Activated B cell treated with CpG ODN at 0.5 μM for 24 hours (primary cell): ENCODE measurements around the gene BCL2L13. TPM values are rescaled to one million over a fixed set of nuclear protein-coding genes. Genes with fewer than 3 reads are reported as not detected.
A peak's percentile ranks its signal among the peaks of the same experiment; 100 is the strongest.

ENCODE experiments used
- ATAC-seq: fragments of 200-7000 bp; cut with Tn5 transposase; one replicate; pipeline ENCODE4 v1.10.0; 2021; ENCODE audit warnings: low read depth, mild to moderate bottlenecking, moderate library complexity
- CTCF ChIA-PET: fragments of 350-600 bp; sonication (Branson Sonifier 250); formaldehyde crosslinking; loops from one replicate; lab custom pipeline; 2021; ENCODE audit warnings: antibody characterized with exemption; lab: Charles Lee
- POLR2A ChIA-PET: fragments of 350-600 bp; sonication (Branson Sonifier 250); formaldehyde crosslinking; loops from one replicate; lab custom pipeline; 2021; ENCODE audit warnings: antibody characterized with exemption; lab: Charles Lee
- DNase-seq: peaks from one replicate; pipeline ENCODE4 v3.0.0; 2022
- H3K27ac Mint-ChIP-seq: one replicate; pipeline ENCODE4 v1.8.0; 2020; ENCODE audit warnings: mixed read lengths
- H3K27me3 Mint-ChIP-seq: one replicate; pipeline ENCODE4 v1.8.0; 2021; ENCODE audit warnings: mixed read lengths
- H3K36me3 Mint-ChIP-seq: one replicate; pipeline ENCODE4 v1.8.0; 2021; ENCODE audit warnings: low read depth, mixed read lengths
- H3K4me1 Mint-ChIP-seq: one replicate; pipeline ENCODE4 v1.8.0; 2021; ENCODE audit warnings: mixed read lengths
- H3K4me3 Mint-ChIP-seq: one replicate; pipeline ENCODE4 v1.8.0; 2020; ENCODE audit warnings: mild to moderate bottlenecking, mixed read lengths
- H3K9me3 Mint-ChIP-seq: one replicate; pipeline ENCODE4 v1.8.0; 2020; ENCODE audit warnings: mixed read lengths
- CTCF ChIP-seq: fragments of 200-600 bp; IDR thresholded peaks from one replicate; pipeline ENCODE4 v1.8.0; 2022; ENCODE audit warnings: antibody characterized with exemption, mild to moderate bottlenecking
- intact Hi-C: fragments of 100-400 bp; cut with micrococcal nuclease; formaldehyde crosslinking; loops from one replicate; pipeline ENCODE4 v1.15.1; 2024
- total RNA-seq: library from RNA; stranded (reverse); gene quantifications from 2 replicates; pipeline ENCODE4 v1.2.3, GENCODE V29; 2022

The BCL2L13 gene
- total RNA-seq, 1 donor from 2014 or later = 38.7 TPM

GRCh38 chr22:17772249-17772957 lies 133.8 kb downstream of the BCL2L13 start:
- Mint-ChIP-seq H3K27me3 (no peaks in the 10 kb centered on the region), H3K9me3 (no peaks in the 10 kb centered on the region), H3K4me1 (peaks cover 79% of the 10 kb centered on the region), H3K27ac (peak overlapping the region; percentile 74), H3K4me3 (peak overlapping the region; percentile 86), H3K36me3 (peaks cover 12% of the 10 kb centered on the region)
- ATAC-seq (no peak), DNase-seq (no peak)
- intact Hi-C loops = loop anchor here (2.0 kb wide), 1 partner anchor 30 kb away; no protein-coding TSS in a partner anchor
- CTCF ChIA-PET = interaction anchor here (0.7 to 4.5 kb wide), 6 partner anchors 13 to 214 kb away, joined by 3 to 23 read pairs (median 4); no protein-coding TSS in a partner anchor
- no peak for TF ChIP-seq CTCF
- POLR2A ChIA-PET = interaction anchor here (0.9 to 11.5 kb wide), 16 partner anchors 7 to 285 kb away, joined by 3 to 581 read pairs (median 6); partner anchors contain the start of gene BCL2L13

- H3K36me3 Mint-ChIP-seq = peaks cover 13% of the 10 kb centered on the region
- H3K9me3 Mint-ChIP-seq = no peaks in the 10 kb centered on the region
- peak overlapping the region; percentile 74 for H3K27ac Mint-ChIP-seq
- no peak for TF ChIP-seq CTCF
- CTCF ChIA-PET = interaction anchor here (0.7 to 4.5 kb wide), 4 partner anchors 12 to 215 kb away, joined by 3 to 23 read pairs (median 13); no protein-coding TSS in a partner anchor
- no peaks in the 10 kb centered on the region for H3K27me3 Mint-ChIP-seq
- POLR2A ChIA-PET = interaction anchor here (0.6 to 11.5 kb wide), 20 partner anchors 7 to 293 kb away, joined by 3 to 581 read pairs (median 4); partner anchors contain the start of gene BCL2L13
- H3K4me3 Mint-ChIP-seq = peak overlapping the region; percentile 86
- peaks cover 79% of the 10 kb centered on the region for H3K4me1 Mint-ChIP-seq
- no peak for ATAC-seq
- no peak for DNase-seq
- intact Hi-C loops = loop anchor here (1.0 to 2.0 kb wide), 3 partner anchors 8 to 135 kb away; partner anchors contain the start of gene BCL2L13
Observed at GRCh38 chr22:17772958-17773605, 134.5 kb downstream of the BCL2L13 start.

- no peaks in the 10 kb centered on the region for H3K27me3 Mint-ChIP-seq
- H3K27ac Mint-ChIP-seq = peak overlapping the region; percentile 74
- H3K4me3 Mint-ChIP-seq = peak overlapping the region; percentile 86
- ATAC-seq = peak; percentile 34
- DNase-seq = peak; percentile 63
- intact Hi-C loops = loop anchor here (1.0 to 2.0 kb wide), 3 partner anchors 8 to 135 kb away; partner anchors contain the start of gene BCL2L13
- peaks cover 13% of the 10 kb centered on the region for H3K36me3 Mint-ChIP-seq
- ChIA-PET CTCF (interaction anchor here (1.4 to 4.5 kb wide), 3 partner anchors 12 to 215 kb away, joined by 3 to 23 read pairs (median 23); no protein-coding TSS in a partner anchor), POLR2A (interaction anchor here (0.6 to 11.5 kb wide), 16 partner anchors 7 to 292 kb away, joined by 3 to 581 read pairs (median 5); partner anchors contain the start of gene BCL2L13)
- H3K9me3 Mint-ChIP-seq = no peaks in the 10 kb centered on the region
- TF ChIP-seq CTCF = no peak
- H3K4me1 Mint-ChIP-seq = peaks cover 79% of the 10 kb centered on the region
Observed at GRCh38 chr22:17773606-17774205, 135.1 kb downstream of the BCL2L13 start.

GRCh38 chr22:17774206-17774925 lies 135.8 kb downstream of the BCL2L13 start, which contains the start of gene BID:
BID (minus strand) TSS chr22:17774469; CDS start chr22:17750116, 24,353 bp downstream.
- Mint-ChIP-seq H3K4me1 (peaks cover 82% of the 10 kb centered on the region), H3K27me3 (no peaks in the 10 kb centered on the region), H3K36me3 (peaks cover 14% of the 10 kb centered on the region), H3K4me3 (peak within 1 kb of the TSS; percentile 86), H3K9me3 (no peaks in the 10 kb centered on the region), H3K27ac (peak within 1 kb of the TSS; percentile 96)
- ATAC-seq = peak; percentile 59
- ChIA-PET CTCF (interaction anchor here (1.4 to 4.5 kb wide), 3 partner anchors 11 to 216 kb away, joined by 3 to 23 read pairs (median 23); no protein-coding TSS in a partner anchor), POLR2A (interaction anchor here (0.6 to 11.5 kb wide), 12 partner anchors 6 to 287 kb away, joined by 3 to 581 read pairs (median 6); partner anchors contain the start of gene BCL2L13)
- no peak for TF ChIP-seq CTCF
- intact Hi-C loops = no loop called here
- DNase-seq = peak; percentile 76
